GM23338 (cell line): ENCODE results near the gene CNGB1. TPM values are rescaled to one million over a fixed set of nuclear protein-coding genes. Genes with fewer than 3 reads are reported as not detected.

Experiments used
- ATAC-seq: fragments of 200-7000 bp; cut with Tn5 transposase; 3 replicates; pipeline ENCODE4 v1.9.1; 2020
- DNase-seq: peaks from one replicate; pipeline ENCODE4 v3.0.0-alpha.2; 2015; ENCODE audit warnings: low spot score
- H2AFZ ChIP-seq: fragments of 200-600 bp; sonication (generic); 2 replicates; pipeline ENCODE4 v1.8.0; 2016; ENCODE audit warnings: antibody characterized with exemption, mild to moderate bottlenecking, moderate library complexity
- H3F3A ChIP-seq: fragments of 200-600 bp; sonication (generic); replicated peaks from 2 replicates; pipeline ENCODE4 v1.8.0; 2017; ENCODE audit warnings: antibody characterized with exemption, mixed run types, low read depth
- H3K27ac ChIP-seq: fragments of 200-600 bp; sonication (generic); 2 replicates; pipeline ENCODE4 v1.6.1; 2016; ENCODE audit warnings: low read depth
- H3K27me3 ChIP-seq: fragments of 200-600 bp; sonication (generic); 2 replicates; pipeline ENCODE4 v1.8.0; 2016; ENCODE audit warnings: mild to moderate bottlenecking, mixed run types, moderate library complexity; ENCODE audit not compliant: insufficient read depth
- H3K36me3 ChIP-seq: fragments of 200-600 bp; sonication (generic); 2 replicates; pipeline ENCODE4 v1.8.0; 2016; ENCODE audit warnings: mild to moderate bottlenecking; ENCODE audit not compliant: insufficient read depth
- H3K4me1 ChIP-seq: fragments of 200-600 bp; sonication (generic); 2 replicates; pipeline ENCODE4 v1.8.0; 2016; ENCODE audit warnings: mild to moderate bottlenecking, moderate library complexity; ENCODE audit not compliant: insufficient read depth
- H3K4me2 ChIP-seq: fragments of 200-600 bp; sonication (generic); 2 replicates; pipeline ENCODE4 v1.7.1; 2017; ENCODE audit warnings: mixed run types
- H3K4me3 ChIP-seq: fragments of 200-600 bp; sonication (generic); 2 replicates; pipeline ENCODE4 v1.6.1; 2016; ENCODE audit warnings: mixed run types
- H3K79me2 ChIP-seq: fragments of 200-600 bp; sonication (generic); replicated peaks from 2 replicates; pipeline ENCODE4 v1.8.0; 2017; ENCODE audit warnings: mild to moderate bottlenecking; ENCODE audit not compliant: insufficient read depth
- H3K9me2 ChIP-seq: fragments of 200-600 bp; sonication (generic); 2 replicates; pipeline ENCODE4 v1.8.0; 2017; ENCODE audit not compliant: insufficient read depth
- H4K20me1 ChIP-seq: fragments of 200-600 bp; sonication (generic); replicated peaks from 2 replicates; pipeline ENCODE4 v1.8.0; 2017; ENCODE audit warnings: mild to moderate bottlenecking; ENCODE audit not compliant: insufficient read depth
- H3K27ac Mint-ChIP-seq: 2 replicates; pipeline ENCODE4 v1.8.0; 2020; ENCODE audit warnings: inconsistent platforms, mild to moderate bottlenecking, moderate library complexity, mixed read lengths
- H3K27me3 Mint-ChIP-seq: 3 replicates; pipeline ENCODE4 v1.8.0; 2022; ENCODE audit warnings: low read depth, mild to moderate bottlenecking, moderate library complexity, mixed read lengths, inconsistent platforms; ENCODE audit not compliant: insufficient read depth, poor library complexity
- H3K36me3 Mint-ChIP-seq: 3 replicates; pipeline ENCODE4 v1.8.0; 2021; ENCODE audit warnings: low read depth, mild to moderate bottlenecking, inconsistent platforms, moderate library complexity, mixed read lengths
- H3K4me1 Mint-ChIP-seq: 3 replicates; pipeline ENCODE4 v1.8.0; 2020; ENCODE audit warnings: mild to moderate bottlenecking, inconsistent platforms, mixed read lengths
- H3K4me3 Mint-ChIP-seq: 3 replicates; pipeline ENCODE4 v1.8.0; 2021; ENCODE audit warnings: moderate library complexity, mild to moderate bottlenecking, inconsistent platforms, mixed read lengths
- H3K9me3 Mint-ChIP-seq: 3 replicates; pipeline ENCODE4 v1.8.0; 2020; ENCODE audit warnings: moderate library complexity, mild to moderate bottlenecking, inconsistent platforms, mixed read lengths
- CREB1 ChIP-seq: fragments of 250-450 bp; sonication (Bioruptor Pico); IDR thresholded peaks from 2 replicates; pipeline ENCODE4 v1.5.0; 2020; ENCODE audit warnings: low read depth, mild to moderate bottlenecking, moderate library complexity
- EZH2 ChIP-seq: fragments of 200-600 bp; sonication (generic); IDR thresholded peaks from one replicate; pipeline ENCODE4 v1.8.0; 2017; ENCODE audit warnings: antibody characterized with exemption, mild to moderate bottlenecking, low read depth; ENCODE audit not compliant: unreplicated experiment
- EZH2phosphoT487 ChIP-seq: fragments of 200-600 bp; sonication (generic); IDR thresholded peaks from one replicate; pipeline ENCODE4 v1.8.1; 2018; ENCODE audit warnings: antibody characterized with exemption; ENCODE audit not compliant: unreplicated experiment
- JUNB ChIP-seq: IDR thresholded peaks from one replicate; pipeline ENCODE4 v1.6.1; 2016; ENCODE audit warnings: antibody characterized with exemption; ENCODE audit not compliant: unreplicated experiment
- NANOG ChIP-seq: IDR thresholded peaks from 2 replicates; pipeline ENCODE4 v1.6.1; 2016; ENCODE audit warnings: antibody characterized with exemption, borderline replicate concordance
- POLR2AphosphoS5 ChIP-seq: IDR thresholded peaks from 2 replicates; pipeline ENCODE4 v1.6.1; 2016; ENCODE audit warnings: antibody characterized with exemption, low read depth
- REST ChIP-seq: IDR thresholded peaks from one replicate; pipeline ENCODE4 v1.6.1; 2018; ENCODE audit warnings: antibody characterized with exemption; ENCODE audit not compliant: unreplicated experiment
- STAT1 ChIP-seq: IDR thresholded peaks from one replicate; pipeline ENCODE4 v1.6.1; 2016; ENCODE audit warnings: antibody characterized with exemption; ENCODE audit not compliant: unreplicated experiment
- ZNF462 ChIP-seq: fragments of 250-450 bp; sonication (Bioruptor Pico); IDR thresholded peaks from 2 replicates; pipeline ENCODE4 v1.5.0; 2020; ENCODE audit warnings: mild to moderate bottlenecking, moderate library complexity
- polyA plus RNA-seq: library from polyadenylated mRNA; unstranded; fragments of >200 nt; fragmentation: Nextera tagmentation; extraction: Ambion mirVana; gene quantifications from 2 replicates; pipeline ENCODE4 v1.2.1, GENCODE V29; 2016
- total RNA-seq: library from RNA; depleted of rRNA; stranded (reverse); fragments of >200 nt; shearing (Covaris generic); gene quantifications from 2 replicates; pipeline ENCODE4 v1.2.3, GENCODE V29; 2014
- TF ChIP-seq, protein P1 (sequence below): IDR thresholded peaks from 2 replicates; pipeline ENCODE4 v1.6.1; 2016; ENCODE audit warnings: antibody characterized with exemption

The CNGB1 gene
- total and polyA plus RNA-seq, 2 experiments from 2014 or later: not detected

GRCh38 chr16:58011652-58012051 is 40.7 kb upstream of the CNGB1 start:
- H3K79me2 ChIP-seq: peaks cover 14% of the 10 kb centered on the region
- peaks cover 29% of the 10 kb centered on the region for H3K36me3 Mint-ChIP-seq
- H3K9me3 Mint-ChIP-seq: peaks cover 6% of the 10 kb centered on the region; the same call in 1 of the 3 replicates
- 0 out of 2 replicates have a peak, but pooled peaks cover 8% of the 10 kb centered on the region for H4K20me1 ChIP-seq
- H3K27me3 Mint-ChIP-seq: no peaks in the 10 kb centered on the region
- no peak overlapping the region for H3K4me2 ChIP-seq
- no peak overlapping the region for H3K4me3 Mint-ChIP-seq
- no peaks in the 10 kb centered on the region for H3K9me2 ChIP-seq
- H3F3A ChIP-seq: no peaks in the 10 kb centered on the region
- DNase-seq (no peak), ATAC-seq (no peak)
- TF ChIP-seq, protein P1, sequence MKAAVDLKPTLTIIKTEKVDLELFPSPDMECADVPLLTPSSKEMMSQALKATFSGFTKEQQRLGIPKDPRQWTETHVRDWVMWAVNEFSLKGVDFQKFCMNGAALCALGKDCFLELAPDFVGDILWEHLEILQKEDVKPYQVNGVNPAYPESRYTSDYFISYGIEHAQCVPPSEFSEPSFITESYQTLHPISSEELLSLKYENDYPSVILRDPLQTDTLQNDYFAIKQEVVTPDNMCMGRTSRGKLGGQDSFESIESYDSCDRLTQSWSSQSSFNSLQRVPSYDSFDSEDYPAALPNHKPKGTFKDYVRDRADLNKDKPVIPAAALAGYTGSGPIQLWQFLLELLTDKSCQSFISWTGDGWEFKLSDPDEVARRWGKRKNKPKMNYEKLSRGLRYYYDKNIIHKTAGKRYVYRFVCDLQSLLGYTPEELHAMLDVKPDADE: no peak
- no peak overlapping the region for H3K4me3 ChIP-seq
- peaks cover 19% of the 10 kb centered on the region for H3K4me1 Mint-ChIP-seq
- no peak overlapping the region for H3K27ac ChIP-seq
- H3K27me3 ChIP-seq: no peaks in the 10 kb centered on the region
- peaks cover 6% of the 10 kb centered on the region; the same call in 1 of the 2 replicates for H3K4me1 ChIP-seq
- H3K27ac Mint-ChIP-seq: peak overlapping the region; percentile 16; the same call in 1 of the 2 replicates
- H3K36me3 ChIP-seq: no peaks in the 10 kb centered on the region
- H2AFZ ChIP-seq: no peak overlapping the region

- H3K9me3 Mint-ChIP-seq: peaks cover 7% of the 10 kb centered on the region; the same call in 1 of the 3 replicates
- Histone ChIP-seq H3K27me3 (no peaks in the 10 kb centered on the region), H3K79me2 (peaks cover 21% of the 10 kb centered on the region), H3K4me2 (no peak overlapping the region), H3K9me2 (no peaks in the 10 kb centered on the region), H4K20me1 (0 out of 2 replicates have a peak, but pooled peaks cover 8% of the 10 kb centered on the region), H3K4me3 (no peak overlapping the region), H3K27ac (no peak overlapping the region), H3K36me3 (peaks cover 7% of the 10 kb centered on the region; the same call in 1 of the 2 replicates), H3F3A (no peaks in the 10 kb centered on the region), H2AFZ (no peak overlapping the region), H3K4me1 (peaks cover 6% of the 10 kb centered on the region; the same call in 1 of the 2 replicates)
- DNase-seq (no peak), ATAC-seq (no peak)
- no peak overlapping the region for H3K27ac Mint-ChIP-seq
- H3K4me3 Mint-ChIP-seq: no peak overlapping the region
- peaks cover 19% of the 10 kb centered on the region for H3K4me1 Mint-ChIP-seq
- H3K36me3 Mint-ChIP-seq: peaks cover 36% of the 10 kb centered on the region
- H3K27me3 Mint-ChIP-seq: no peaks in the 10 kb centered on the region
- TF ChIP-seq EZH2: no peak
- no peak for TF ChIP-seq POLR2AphosphoS5
- TF ChIP-seq JUNB: no peak
- no peak for TF ChIP-seq EZH2phosphoT487
- no peak for TF ChIP-seq STAT1
- no peak for TF ChIP-seq REST
- TF ChIP-seq, protein P1: no peak
- no peak for TF ChIP-seq NANOG
- no peak for TF ChIP-seq ZNF462 (CRISPR knock-in tag)
- no peak for TF ChIP-seq CREB1
Measured at GRCh38 chr16:58010886-58011285, 40.0 kb upstream of the CNGB1 start.
